G401 (cell line): ENCODE data around the gene DMRT1. TPM values are rescaled to one million over a fixed set of nuclear protein-coding genes. Genes with fewer than 3 reads are reported as not detected.

Experiments used
- total RNA-seq: library from RNA; depleted of rRNA; stranded (reverse); fragments of >200 nt; shearing (Covaris generic); gene quantifications from 2 replicates; pipeline ENCODE4 v1.2.3, GENCODE V29; 2014; rRNA removed

Gene DMRT1
- total RNA-seq, 1 experiment from 2014 or later: not detected

Other genes with a start within 250 kb of the DMRT1 start
- gene DMRT3, start 135.0 kb downstream of the DMRT1 start, total RNA-seq: not detected in 2 replicates
- not detected in 2 replicates for gene DMRT2, start 208.7 kb downstream of the DMRT1 start, total RNA-seq